T1000 (cell line): ENCODE measurements around the gene GGA1.
A peak's percentile ranks its signal among the peaks of the same experiment; 100 is the strongest.
"Not testable (repeated sequence)": the region's sequence is repeated elsewhere in the genome, so short reads cannot be mapped to it uniquely, and the experiment has no call there.

Experiments
- DNase-seq: peaks from one replicate; lab custom pipeline; 2025; ENCODE audit warnings: mixed read lengths; lab: John Stamatoyannopoulos, UW

GGA1 gene

DNA sequence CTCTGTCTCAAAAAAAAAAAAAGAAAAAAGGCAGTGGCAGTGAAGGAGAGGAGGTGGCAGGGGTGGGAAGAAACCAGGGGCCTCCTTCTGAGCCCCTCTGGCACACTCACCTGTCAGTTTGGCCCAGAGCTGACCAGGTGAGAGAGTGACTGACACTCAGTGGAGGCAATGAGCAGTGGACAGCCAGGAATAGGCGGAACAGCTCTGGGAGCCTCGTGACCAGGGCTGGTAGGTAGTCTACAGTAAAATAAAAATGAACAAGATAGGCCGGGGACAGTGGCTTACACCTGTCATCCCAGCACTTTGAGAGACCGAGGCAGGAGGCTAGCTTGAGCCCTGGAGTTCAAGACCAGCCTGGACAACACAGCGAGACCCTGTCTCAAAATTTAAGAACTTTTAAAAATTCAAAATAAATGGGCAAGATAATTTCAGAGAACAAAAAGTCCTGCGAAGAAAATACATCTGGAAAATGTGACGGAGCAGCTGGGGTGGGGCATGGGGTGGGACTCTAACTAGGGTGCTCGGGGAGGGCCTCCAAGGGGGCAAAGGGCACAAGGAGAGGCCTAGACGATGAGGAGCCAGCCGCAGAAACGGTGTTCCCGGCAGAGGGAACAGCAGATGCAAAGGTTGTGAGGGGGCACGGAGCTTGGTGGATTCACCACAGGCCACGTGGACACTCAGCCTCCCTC, 46.1 kb downstream of the GGA1 start:
- DNase-seq: no peak

GRCh38 chr22:37655252-37655563, 46.6 kb downstream of the GGA1 start:
- no peak for DNase-seq

DNA sequence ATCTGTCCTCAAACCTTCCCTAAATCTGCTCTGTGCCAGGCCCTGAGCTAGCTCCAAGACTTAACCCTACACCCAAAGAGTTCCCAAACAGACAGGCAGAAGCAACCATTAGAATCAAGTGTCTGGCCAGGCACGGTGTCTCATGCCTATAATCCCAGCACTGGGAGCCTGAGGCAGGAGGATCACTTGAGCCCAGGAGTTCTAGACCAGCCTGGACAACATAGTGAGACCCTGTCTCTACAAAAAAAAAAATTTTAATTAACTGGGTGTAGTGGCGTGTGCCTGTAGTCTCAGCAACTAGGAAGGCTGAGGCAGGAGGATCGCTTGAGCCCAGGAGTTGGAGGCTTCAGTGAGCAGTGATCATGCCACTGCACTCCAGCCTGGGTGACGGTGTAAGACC, 47.9 kb downstream of the GGA1 start:
- not testable (repeated sequence) for DNase-seq

DNA sequence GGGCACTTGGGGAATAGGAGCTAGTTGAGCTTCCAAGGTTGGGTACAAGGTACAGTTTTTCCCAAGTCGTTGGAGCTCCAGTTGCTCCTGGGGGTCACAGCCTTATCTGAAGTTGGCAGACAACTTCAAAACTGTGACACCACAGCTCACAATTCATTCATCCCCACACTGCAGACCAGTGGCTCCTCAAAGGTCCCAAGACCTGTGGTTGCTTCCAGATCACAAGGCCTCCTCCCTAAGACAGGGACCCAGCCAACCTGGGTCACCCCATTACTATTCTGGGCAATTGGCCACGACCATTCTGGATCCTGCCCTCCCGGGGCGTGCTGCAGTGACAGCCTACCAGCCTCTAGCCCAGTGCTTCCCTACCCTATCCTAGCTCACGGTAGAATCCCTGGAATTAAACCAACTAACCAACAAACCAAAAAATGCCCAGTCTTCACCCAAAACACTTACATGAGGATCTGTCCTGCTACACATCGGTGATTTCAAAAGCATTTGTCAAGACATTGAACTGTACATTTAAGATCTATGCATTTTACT, 49.0 kb downstream of the GGA1 start:
- DNase-seq: no peak

DNA sequence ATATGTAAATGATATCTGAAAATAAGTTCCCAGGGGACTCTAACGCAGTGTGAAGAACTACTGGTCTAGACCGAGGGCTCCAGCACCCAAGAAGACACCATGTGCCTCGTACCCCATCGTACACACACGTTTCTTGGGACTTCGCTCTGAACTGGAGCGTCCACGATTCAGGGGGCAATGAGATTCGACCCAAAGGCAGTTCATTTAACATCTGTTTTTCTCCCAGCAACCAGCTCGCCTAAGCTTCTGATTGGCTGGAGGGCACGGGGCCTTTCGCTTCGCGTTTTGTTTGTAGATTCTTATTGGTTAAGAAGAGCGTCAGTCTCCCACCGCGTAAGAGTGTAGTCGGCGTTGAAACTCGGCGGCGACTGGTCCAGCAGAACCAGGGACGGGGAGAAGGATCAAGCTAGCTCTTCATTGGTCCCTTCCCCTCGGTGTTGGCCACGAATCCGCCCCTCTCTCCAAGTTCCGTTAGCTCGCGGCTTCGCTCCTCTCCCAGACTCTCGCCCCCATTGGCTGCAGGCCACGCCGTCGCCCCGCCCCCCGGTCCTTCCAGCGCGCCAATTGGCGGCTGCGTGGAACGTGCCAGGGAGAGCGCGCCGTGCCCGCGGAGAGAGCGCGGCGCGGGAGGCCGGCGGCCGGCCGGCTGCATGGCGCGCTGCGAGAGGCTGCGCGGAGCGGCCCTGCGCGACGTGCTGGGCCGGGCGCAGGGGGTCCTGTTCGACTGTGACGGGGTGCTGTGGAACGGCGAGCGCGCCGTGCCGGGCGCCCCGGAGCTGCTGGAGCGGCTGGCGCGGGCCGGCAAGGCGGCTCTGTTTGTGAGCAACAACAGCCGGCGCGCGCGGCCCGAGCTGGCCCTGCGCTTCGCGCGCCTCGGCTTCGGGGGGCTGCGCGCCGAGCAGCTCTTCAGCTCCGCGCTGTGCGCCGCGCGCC, 49.8 kb downstream of the GGA1 start, which contains the start of gene PDXP:
Gene PDXP (plus strand): TSS at position 591 of the 933 bp plus-strand sequence. CDS start 60 bp downstream, at position 651.
- DNase-seq: peak; percentile 98

GRCh38 chr22:37659066-37659896, 50.6 kb downstream of the GGA1 start:
- no peak for DNase-seq

GRCh38 chr22:37659897-37660708, 51.5 kb downstream of the GGA1 start:
- DNase-seq: no peak

DNA sequence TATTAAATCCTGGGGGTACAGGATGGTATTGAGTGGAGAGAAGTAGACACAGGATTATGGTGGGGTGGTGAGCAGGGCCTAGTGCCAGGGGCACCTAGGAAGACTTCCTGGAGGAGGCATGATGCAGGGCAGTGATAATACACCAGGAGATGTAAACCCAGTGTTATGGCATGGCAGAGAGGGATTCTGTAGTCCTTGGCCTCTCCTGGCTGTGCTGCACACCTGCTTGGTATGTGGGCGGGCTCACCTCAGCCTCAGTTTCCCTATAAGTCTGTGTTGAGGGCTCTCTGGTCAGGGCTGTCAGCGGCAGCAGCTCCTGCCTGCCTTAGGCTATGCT, 52.0 kb downstream of the GGA1 start:
- no peak for DNase-seq

DNA sequence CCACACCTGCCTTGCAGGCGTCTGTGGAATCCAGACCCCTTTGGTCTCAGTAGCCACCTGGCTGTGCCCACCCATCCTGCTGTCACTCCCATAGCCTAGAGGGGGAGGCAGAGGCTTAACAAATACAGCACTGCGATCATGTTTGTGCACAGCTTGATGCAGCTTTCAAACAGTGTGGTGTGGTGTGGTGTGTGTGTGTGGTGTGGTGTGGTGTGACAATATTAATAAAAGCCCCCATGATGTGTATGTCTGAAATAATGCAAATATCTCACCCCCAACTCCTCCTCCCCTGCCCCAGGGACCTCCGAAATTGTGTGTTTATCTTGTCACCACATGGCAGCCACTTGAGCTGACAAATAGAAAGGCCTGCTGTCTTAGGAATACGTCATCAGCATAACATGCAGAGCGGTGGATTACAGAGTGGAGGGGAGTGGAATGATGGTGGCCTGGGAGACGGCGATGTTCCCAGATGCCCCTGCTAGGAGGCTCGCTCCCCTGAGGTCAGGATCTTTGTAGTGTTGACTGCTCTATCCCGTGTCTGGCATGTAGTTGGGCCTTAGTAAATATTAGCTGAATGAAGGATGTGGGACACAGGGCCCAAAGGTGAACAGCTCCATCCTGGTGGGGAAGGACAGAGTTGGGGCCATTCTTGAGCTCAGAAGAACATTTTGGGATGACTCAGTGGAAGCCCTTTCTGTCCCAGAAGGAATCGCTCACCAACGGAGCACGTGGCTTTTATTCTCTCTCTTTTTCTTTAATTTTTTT, 52.7 kb downstream of the GGA1 start:
- no peak for DNase-seq

DNA sequence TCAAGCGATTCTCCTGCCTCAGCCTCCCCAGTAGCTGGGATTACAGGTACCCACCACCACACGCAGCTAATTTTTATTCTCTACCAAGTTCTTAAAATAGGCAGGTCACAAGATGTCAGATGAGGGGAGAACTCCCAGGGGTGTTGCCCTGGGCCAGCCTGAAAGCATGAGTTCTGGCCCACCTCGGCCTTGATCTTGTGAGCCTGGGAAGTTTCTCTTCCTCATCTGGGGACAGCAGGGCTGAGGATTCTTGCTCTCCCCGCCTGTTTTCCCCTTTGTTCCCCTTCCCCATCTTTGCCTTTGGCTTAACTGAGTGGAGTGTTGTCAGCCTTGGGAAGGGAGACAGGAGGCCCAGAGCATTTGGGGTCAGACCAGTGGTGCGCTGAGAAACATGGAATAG, 53.4 kb downstream of the GGA1 start:
- no peak for DNase-seq

GRCh38 chr22:37663521-37664140, 55.0 kb downstream of the GGA1 start:
- no peak for DNase-seq

DNA sequence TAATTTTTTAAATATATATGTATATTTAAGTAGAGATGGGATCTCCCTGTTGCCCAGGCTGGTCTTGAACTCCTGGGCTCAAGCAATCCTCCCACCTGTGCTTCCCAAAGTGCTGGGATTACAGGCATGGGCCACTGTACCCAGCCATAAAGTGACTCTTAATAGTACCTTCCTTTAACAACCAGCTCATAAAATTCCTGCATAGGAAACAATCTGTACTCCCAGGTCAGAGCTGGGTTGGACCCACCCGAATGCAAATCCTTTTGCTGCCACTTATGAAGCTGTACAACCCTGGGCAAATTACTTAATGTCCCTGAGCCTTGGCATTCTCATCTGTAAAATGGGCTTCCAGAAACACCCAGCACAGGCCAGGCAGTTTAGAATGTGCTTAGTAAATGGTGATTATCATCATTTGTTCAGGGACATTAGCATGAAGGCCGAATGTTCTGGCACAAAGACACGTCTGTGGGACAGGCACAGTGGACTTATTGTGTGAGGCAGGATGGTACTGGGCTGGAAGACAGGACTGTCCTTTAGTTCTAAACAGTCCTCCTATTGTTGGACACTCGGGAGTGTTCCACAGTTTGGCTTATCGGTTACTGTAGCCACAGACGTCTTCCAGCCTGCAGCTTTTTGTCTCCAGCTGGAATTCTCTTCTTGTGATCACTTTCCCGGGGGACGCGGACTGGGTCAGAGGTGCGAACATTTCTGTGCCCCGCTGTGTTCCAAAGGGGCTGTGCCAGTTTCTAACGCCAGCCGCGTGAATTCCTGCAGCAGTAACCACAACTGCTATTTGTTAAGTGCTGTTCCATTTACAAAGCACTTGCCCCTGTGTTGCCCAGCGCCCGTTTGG, 55.8 kb downstream of the GGA1 start:
- no peak for DNase-seq

DNA sequence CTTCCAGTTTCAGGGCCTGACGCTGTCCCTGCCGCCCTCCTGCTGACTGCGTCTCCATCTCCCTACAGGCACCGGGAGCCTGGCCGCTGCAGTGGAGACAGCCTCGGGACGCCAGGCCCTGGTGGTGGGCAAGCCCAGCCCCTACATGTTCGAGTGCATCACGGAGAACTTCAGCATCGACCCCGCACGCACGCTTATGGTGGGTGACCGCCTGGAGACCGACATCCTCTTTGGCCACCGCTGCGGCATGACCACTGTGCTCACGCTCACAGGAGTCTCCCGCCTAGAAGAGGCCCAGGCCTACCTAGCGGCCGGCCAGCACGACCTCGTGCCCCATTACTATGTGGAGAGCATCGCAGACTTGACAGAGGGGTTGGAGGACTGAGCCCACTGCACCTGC, 56.9 kb downstream of the GGA1 start:
- no peak for DNase-seq

DNA sequence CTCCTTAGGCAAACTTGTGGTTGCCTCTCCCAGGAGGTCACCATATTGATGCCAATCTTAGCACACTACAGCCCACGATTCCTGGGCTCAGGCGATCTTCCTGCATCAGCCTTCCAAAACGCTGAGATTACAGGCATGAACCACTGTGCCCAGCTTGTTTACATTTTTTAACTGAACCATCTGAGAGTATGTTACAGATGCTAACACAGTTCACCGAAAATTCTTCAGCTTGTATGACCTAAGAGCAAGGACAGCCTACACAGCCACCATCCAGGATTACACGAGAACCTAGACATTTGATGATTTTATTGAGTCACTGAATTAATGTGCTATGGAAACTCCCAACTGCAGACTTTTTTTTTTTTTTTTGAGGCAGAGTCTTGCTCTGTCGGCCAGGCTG, 61.0 kb downstream of the GGA1 start:
- DNase-seq: no peak

DNA sequence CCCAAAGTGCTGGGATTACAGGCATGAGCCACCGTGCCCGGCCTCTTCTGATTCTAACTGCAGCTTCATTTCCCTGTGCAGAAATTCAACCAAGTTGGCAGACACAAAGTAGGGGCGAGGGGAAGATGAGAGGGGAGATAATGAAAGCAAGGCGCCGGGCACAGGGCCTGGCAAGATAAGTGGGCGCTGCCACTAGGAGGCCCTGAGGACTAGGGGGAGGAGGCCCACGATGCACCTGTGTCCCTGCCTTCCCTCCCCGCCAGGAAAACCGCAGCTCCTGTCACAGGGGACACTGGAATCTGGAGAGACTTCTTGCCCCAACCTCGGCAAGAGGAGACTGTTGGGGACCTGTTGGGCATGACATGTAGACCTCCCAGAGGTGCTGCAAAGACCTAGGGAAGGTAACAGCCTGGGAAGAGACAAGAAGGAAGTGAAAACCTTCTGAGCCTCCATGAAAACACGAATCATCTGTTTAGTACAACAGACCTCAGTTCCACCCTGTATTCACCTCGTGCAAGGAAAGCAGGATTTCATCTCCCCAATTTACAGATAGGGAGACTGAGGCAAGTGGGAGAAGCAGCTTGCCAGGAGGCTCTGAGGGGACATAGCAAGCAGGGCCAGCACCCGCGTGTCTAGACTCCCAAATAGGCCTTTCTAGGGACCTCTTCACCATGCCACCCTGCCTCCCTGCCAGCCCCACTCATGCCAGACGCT, 63.7 kb downstream of the GGA1 start:
- DNase-seq: no peak

GRCh38 chr22:37672920-37673455, 64.4 kb downstream of the GGA1 start:
- DNase-seq: no peak

GRCh38 chr22:37674248-37674647, 65.6 kb downstream of the GGA1 start:
- no peak for DNase-seq
